Cardiac fibroblast (primary cell): ENCODE data around the gene HELZ2.
A peak's percentile ranks its signal among the peaks of the same experiment; 100 is the strongest.

ENCODE experiments used
- DNase-seq, 2 donors: peaks; one replicate each; pipeline versions ENCODE4 v3.0.0 to v3.0.0-alpha.2; 2010; ENCODE audit warnings: low read depth in 2 of 2
- H3K4me3 ChIP-seq, 2 donors: replicated peaks in 1 of 2; 1 replicate in 1 of 2; 2 replicates in 1 of 2; pipeline ENCODE4 v1.5.1; 2011; ENCODE audit warnings: low read depth in 2 of 2, low read length in 2 of 2, mild to moderate bottlenecking in 2 of 2, moderate library complexity in 1 of 2
- CTCF ChIP-seq: IDR thresholded peaks from one replicate; pipeline ENCODE4 v1.5.1; 2011; ENCODE audit warnings: low read depth, mild to moderate bottlenecking, low read length, inconsistent platforms

The HELZ2 gene

GRCh38 chr20:63574156-63574828, at the start of gene HELZ2:
HELZ2 (minus strand) TSS chr20:63574239; CDS start chr20:63572385, 1,854 bp downstream.
- DNase-seq: peak; percentile 56 to 69
- peak within 1 kb of the TSS; percentile 78 to 84 for H3K4me3 ChIP-seq
- TF ChIP-seq CTCF: no peak

- DNase-seq: no peak
- H3K4me3 ChIP-seq: no peak overlapping the region
- TF ChIP-seq CTCF: no peak
These were observed 48.7 kb upstream of the HELZ2 start for GRCh38 chr20:63622732-63623131.

GRCh38 chr20:63622096-63622495, 48.1 kb upstream of the HELZ2 start:
- H3K4me3 ChIP-seq: no peak overlapping the region
- no peak for DNase-seq
- TF ChIP-seq CTCF: no peak

GRCh38 chr20:63620991-63621390, 47.0 kb upstream of the HELZ2 start:
- no peak for DNase-seq
- no peak for TF ChIP-seq CTCF
- H3K4me3 ChIP-seq: no peak overlapping the region

- H3K4me3 ChIP-seq: no peak overlapping the region
- DNase-seq: no peak
- no peak for TF ChIP-seq CTCF
These were observed 45.5 kb upstream of the HELZ2 start for GRCh38 chr20:63619505-63619904.

GRCh38 chr20:63619086-63619485, 45.0 kb upstream of the HELZ2 start:
- no peak for DNase-seq
- TF ChIP-seq CTCF: no peak

More at GRCh38 chr20:63619086-63619485, 45.0 kb upstream of the HELZ2 start:
- H3K4me3 ChIP-seq: no peak overlapping the region
